NB4 (cell line): ENCODE measurements around the gene LRRTM4.

ENCODE experiments used
- DNase-seq: peaks from one replicate; pipeline ENCODE4 v3.0.0; 2010; ENCODE audit warnings: low read depth
- H3K4me3 ChIP-seq: one replicate; pipeline ENCODE4 v1.5.1; 2011; ENCODE audit warnings: mild to moderate bottlenecking, low read depth, low read length, moderate library complexity
- MYC ChIP-seq: IDR thresholded peaks from 2 replicates; pipeline ENCODE4 v1.6.1; 2011; ENCODE audit warnings: low read depth, low read length
- POLR2A ChIP-seq: IDR thresholded peaks from 2 replicates; pipeline ENCODE4 v1.6.1; 2011; ENCODE audit warnings: mild to moderate bottlenecking; ENCODE audit not compliant: insufficient read length; ENCODE audit errors: extremely low read depth
- TF ChIP-seq, protein P1 (sequence below): IDR thresholded peaks from 2 replicates; pipeline ENCODE4 v1.6.1; 2011; ENCODE audit warnings: low read depth, low read length
- TF ChIP-seq, protein P2 (sequence below): IDR thresholded peaks from one replicate; pipeline ENCODE4 v1.5.1; 2012; ENCODE audit warnings: low read depth, low read length

The LRRTM4 gene

DNA sequence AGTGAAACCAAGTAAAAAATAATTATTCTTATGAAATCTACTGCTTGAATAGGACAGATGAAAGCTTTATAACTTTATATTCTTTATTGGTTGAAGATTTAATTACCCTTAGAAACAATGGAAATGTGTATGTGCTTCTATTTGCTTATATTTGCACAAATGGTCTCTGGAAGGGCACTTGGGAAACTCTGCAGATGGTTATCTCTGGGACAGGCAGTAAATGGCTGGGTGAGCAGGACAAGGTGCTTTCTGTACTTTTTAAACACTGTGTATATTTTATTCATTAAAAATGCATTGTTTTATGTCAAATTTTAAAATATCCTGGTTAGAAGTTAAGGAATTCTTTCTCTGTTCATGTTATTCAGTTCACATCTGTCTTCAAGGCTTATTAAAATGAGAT, 131.1 kb downstream of the LRRTM4 start:
- H3K4me3 ChIP-seq = no peak overlapping the region
- no peak for DNase-seq
- TF ChIP-seq MYC = no peak
- TF ChIP-seq, protein P1, sequence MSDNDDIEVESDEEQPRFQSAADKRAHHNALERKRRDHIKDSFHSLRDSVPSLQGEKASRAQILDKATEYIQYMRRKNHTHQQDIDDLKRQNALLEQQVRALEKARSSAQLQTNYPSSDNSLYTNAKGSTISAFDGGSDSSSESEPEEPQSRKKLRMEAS = no peak
- TF ChIP-seq, protein P2, sequence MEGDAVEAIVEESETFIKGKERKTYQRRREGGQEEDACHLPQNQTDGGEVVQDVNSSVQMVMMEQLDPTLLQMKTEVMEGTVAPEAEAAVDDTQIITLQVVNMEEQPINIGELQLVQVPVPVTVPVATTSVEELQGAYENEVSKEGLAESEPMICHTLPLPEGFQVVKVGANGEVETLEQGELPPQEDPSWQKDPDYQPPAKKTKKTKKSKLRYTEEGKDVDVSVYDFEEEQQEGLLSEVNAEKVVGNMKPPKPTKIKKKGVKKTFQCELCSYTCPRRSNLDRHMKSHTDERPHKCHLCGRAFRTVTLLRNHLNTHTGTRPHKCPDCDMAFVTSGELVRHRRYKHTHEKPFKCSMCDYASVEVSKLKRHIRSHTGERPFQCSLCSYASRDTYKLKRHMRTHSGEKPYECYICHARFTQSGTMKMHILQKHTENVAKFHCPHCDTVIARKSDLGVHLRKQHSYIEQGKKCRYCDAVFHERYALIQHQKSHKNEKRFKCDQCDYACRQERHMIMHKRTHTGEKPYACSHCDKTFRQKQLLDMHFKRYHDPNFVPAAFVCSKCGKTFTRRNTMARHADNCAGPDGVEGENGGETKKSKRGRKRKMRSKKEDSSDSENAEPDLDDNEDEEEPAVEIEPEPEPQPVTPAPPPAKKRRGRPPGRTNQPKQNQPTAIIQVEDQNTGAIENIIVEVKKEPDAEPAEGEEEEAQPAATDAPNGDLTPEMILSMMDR = no peak
- TF ChIP-seq POLR2A = no peak

DNA sequence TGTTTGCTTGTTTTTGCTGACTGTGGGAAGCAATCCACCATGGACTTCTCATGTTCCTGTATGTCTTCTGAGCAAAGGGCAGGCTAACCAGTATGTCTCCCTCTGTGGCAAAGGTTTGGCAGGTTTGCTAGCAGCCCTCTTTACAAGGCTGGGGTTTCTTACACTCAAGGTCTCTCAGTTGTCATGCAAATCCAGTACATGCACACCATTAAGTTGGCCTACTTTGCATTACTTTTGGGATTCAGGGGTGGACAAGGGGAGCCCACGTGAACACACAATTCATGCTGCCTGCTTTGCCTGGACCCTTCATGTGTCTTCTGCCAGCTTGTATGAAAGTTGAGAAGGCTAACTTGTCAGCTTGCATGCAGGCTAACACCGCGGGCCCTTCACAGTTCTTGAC, 134.9 kb downstream of the LRRTM4 start:
- TF ChIP-seq MYC = no peak
- TF ChIP-seq, protein P2 = no peak
- no peak for TF ChIP-seq POLR2A
- TF ChIP-seq, protein P1 = no peak
- H3K4me3 ChIP-seq = no peak overlapping the region
- no peak for DNase-seq

DNA sequence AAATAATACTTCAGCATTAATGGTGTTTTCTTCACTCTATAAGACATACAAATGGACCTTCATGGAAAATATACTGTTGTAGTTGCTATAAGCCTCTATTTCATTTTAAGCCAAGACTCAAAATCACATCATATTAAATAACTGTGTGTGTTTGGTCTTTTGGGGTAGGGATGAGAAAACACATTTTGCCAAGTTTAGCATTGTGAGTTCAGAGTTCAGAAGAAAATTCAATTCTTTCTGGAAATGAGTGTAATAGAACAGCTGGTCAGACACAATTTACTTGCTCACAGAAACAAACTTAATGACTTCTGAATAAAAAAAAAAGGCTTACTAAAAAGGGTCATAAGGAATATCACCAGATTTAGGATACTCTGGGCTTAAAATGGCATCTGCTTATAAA, 149.5 kb downstream of the LRRTM4 start:
- TF ChIP-seq, protein P2 = no peak
- TF ChIP-seq, protein P1 = no peak
- TF ChIP-seq POLR2A = no peak
- TF ChIP-seq MYC = no peak
- H3K4me3 ChIP-seq = no peak overlapping the region
- DNase-seq = no peak

DNA sequence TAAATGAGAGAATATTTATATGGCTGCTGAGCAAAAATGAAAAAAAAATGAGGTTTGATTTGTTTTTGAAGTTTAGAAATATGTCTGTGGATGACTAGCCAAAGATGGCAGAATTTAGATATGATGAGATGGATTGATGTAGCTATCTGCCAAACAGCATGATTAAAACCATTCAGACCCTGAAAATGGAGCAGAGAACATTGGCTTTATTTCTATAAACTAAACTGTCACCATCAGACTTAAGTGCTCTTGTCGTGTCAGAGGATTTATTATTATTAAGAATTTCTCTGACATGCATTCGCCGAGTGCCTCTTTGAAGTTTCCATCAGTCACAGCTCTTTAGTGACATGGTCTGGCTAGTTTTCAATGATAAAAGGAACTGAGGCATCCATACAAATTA, 151.7 kb downstream of the LRRTM4 start:
- TF ChIP-seq, protein P2 = no peak
- TF ChIP-seq, protein P1 = no peak
- no peak for TF ChIP-seq MYC
- TF ChIP-seq POLR2A = no peak
- no peak for DNase-seq

DNA sequence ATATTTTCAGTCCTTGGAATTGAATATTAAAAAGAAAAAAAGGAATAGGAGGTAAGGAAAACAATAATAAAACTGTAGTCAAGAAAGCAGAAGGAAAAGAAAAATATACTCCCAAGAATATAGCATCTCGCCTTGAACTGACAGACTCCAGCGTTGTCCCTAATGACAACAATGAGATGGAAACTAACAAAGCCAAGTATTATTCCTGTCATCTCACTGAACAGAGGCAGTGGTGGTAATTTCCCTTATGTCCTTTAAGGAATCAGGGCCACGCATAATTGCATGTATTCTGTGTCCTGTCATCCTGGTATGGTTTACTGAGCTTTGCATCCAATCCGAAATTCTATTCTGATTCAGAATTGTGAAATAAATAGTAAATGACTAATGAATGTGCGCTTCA, 158.9 kb downstream of the LRRTM4 start:
- H3K4me3 ChIP-seq = no peak overlapping the region
- DNase-seq = no peak
- TF ChIP-seq, protein P1 = no peak
- TF ChIP-seq, protein P2 = no peak
- TF ChIP-seq POLR2A = no peak
- TF ChIP-seq MYC = no peak

More for the DNA sequence above, 151.7 kb downstream of the LRRTM4 start:
- no peak overlapping the region for H3K4me3 ChIP-seq
